Endothelial cell of umbilical vein (primary cell): ENCODE data around the gene PEX10.

Experiments used
- CTCF ChIP-seq, 2 donors: IDR thresholded peaks; 1 replicate in 1 of 2; 2 replicates in 1 of 2; pipeline ENCODE4 v1.5.1; 2011; ENCODE audit warnings: low read length in 2 of 2, mild to moderate bottlenecking in 2 of 2, moderate library complexity in 2 of 2, control low read depth in 1 of 2, inconsistent platforms in 1 of 2, low read depth in 1 of 2; ENCODE audit not compliant: insufficient read depth in 1 of 2; ENCODE audit errors: extremely low read depth in 1 of 2
- EZH2 ChIP-seq: IDR thresholded peaks from 2 replicates; pipeline ENCODE4 v1.6.1; 2012; ENCODE audit warnings: borderline replicate concordance, low read depth, mild to moderate bottlenecking, moderate library complexity, low read length, inconsistent platforms; ENCODE audit not compliant: severe bottlenecking
- FOS ChIP-seq: IDR thresholded peaks from 2 replicates; pipeline ENCODE4 v1.6.1; 2011; ENCODE audit warnings: mild to moderate bottlenecking, low read length, moderate library complexity, borderline replicate concordance; ENCODE audit not compliant: insufficient read depth
- POLR2A ChIP-seq: IDR thresholded peaks from 2 replicates; pipeline ENCODE4 v1.6.1; 2012; ENCODE audit warnings: low read depth, mild to moderate bottlenecking, control low read depth, low read length
- POLR2AphosphoS5 ChIP-seq: IDR thresholded peaks from 2 replicates; pipeline ENCODE4 v1.6.1; 2012; ENCODE audit warnings: low read depth, mild to moderate bottlenecking, control low read depth, low read length, moderate library complexity; ENCODE audit not compliant: insufficient read depth

GRCh38 chr1:2435091-2435490, 22.7 kb upstream of the PEX10 start:
- TF ChIP-seq CTCF (IDR thresholded peaks at IDR 0.05; ENCODE audit: extremely low read depth in 1 of 2, insufficient read depth in 1 of 2, low read depth in 1 of 2, low read length in 2 of 2), result no peak
- no peak for TF ChIP-seq POLR2AphosphoS5
- no peak for TF ChIP-seq POLR2A
- TF ChIP-seq EZH2, result no peak
- no peak for TF ChIP-seq FOS
